ENCODE results near the gene MS4A5.
"Not testable (repeated sequence)": the region's sequence is repeated elsewhere in the genome, so short reads cannot be mapped to it uniquely, and the experiment has no call there.

Gene MS4A5

DNA sequence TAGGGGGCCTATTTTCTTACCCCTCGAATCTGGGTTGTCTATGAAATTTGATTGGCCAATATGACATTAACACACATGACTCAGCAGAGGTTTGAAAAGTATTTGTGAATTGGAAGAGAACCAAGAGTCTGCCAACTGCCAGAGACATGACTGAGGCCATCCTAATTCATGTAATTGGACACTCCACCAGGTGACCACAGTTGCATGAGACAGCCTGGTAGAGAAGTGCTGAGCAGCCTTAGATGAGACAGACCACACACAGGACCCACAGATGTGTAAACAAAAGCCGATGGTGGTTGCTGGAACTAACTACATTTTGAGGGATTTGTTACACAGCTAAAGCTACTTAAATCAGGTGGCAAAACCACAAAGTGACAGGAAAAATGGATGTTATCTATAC is 855 bp upstream of the MS4A5 start:
- no peak for DNase-seq (ENCODE audit: low spot score)
- Histone ChIP-seq H3K27me3 (ENCODE audit: insufficient read depth, poor library complexity, severe bottlenecking) (no peaks in the 10 kb centered on the region), H3K4me3 (ENCODE audit: severe bottlenecking) (no peak overlapping the region), H3K4me1 (ENCODE audit: insufficient read depth, poor library complexity, severe bottlenecking) (no peaks in the 10 kb centered on the region), H3K9me3 (ENCODE audit: severe bottlenecking) (no peaks in the 10 kb centered on the region), H3K27ac (ENCODE audit: poor library complexity, severe bottlenecking) (no peak overlapping the region), H3K36me3 (ENCODE audit: low read depth) (no peaks in the 10 kb centered on the region)
- ATAC-seq (ENCODE audit: low read depth), result peak; percentile 69; the same call in 2 of the 3 replicates
- TF ChIP-seq, protein P1, sequence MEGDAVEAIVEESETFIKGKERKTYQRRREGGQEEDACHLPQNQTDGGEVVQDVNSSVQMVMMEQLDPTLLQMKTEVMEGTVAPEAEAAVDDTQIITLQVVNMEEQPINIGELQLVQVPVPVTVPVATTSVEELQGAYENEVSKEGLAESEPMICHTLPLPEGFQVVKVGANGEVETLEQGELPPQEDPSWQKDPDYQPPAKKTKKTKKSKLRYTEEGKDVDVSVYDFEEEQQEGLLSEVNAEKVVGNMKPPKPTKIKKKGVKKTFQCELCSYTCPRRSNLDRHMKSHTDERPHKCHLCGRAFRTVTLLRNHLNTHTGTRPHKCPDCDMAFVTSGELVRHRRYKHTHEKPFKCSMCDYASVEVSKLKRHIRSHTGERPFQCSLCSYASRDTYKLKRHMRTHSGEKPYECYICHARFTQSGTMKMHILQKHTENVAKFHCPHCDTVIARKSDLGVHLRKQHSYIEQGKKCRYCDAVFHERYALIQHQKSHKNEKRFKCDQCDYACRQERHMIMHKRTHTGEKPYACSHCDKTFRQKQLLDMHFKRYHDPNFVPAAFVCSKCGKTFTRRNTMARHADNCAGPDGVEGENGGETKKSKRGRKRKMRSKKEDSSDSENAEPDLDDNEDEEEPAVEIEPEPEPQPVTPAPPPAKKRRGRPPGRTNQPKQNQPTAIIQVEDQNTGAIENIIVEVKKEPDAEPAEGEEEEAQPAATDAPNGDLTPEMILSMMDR (IDR thresholded peaks at IDR 0.05; ENCODE audit: poor library complexity, severe bottlenecking), result no peak

DNA sequence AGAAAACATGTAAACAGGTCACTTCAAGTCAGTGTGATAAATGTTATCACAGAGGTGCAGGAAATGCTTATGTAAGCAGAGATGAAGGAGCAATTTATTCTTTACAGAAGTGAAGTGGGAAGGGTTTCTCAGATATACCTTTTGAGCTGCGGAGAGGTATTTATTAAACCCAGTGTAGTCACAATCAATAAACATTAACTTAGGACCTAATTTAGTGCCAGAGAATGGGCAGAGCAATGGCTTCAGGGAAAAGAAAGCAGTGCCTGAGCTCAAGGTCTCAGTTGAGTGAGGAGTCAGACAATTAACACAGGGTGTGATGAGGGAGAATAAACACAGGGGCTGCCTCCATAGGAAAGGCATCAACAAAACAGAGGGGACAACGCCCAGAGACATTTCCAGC is 1.9 kb downstream of the MS4A5 start:
- Histone ChIP-seq H3K27me3 (ENCODE audit: insufficient read depth, poor library complexity, severe bottlenecking) (peaks cover 4% of the 10 kb centered on the region), H3K27ac (ENCODE audit: poor library complexity, severe bottlenecking) (no peak overlapping the region), H3K4me3 (ENCODE audit: severe bottlenecking) (no peak overlapping the region), H3K4me1 (ENCODE audit: insufficient read depth, poor library complexity, severe bottlenecking) (no peaks in the 10 kb centered on the region), H3K9me3 (ENCODE audit: severe bottlenecking) (no peaks in the 10 kb centered on the region), H3K36me3 (ENCODE audit: low read depth) (no peaks in the 10 kb centered on the region)
- TF ChIP-seq, protein P1 (IDR thresholded peaks at IDR 0.05; ENCODE audit: poor library complexity, severe bottlenecking), result no peak
- ATAC-seq (ENCODE audit: low read depth) (no peak), DNase-seq (ENCODE audit: low spot score) (no peak)

DNA sequence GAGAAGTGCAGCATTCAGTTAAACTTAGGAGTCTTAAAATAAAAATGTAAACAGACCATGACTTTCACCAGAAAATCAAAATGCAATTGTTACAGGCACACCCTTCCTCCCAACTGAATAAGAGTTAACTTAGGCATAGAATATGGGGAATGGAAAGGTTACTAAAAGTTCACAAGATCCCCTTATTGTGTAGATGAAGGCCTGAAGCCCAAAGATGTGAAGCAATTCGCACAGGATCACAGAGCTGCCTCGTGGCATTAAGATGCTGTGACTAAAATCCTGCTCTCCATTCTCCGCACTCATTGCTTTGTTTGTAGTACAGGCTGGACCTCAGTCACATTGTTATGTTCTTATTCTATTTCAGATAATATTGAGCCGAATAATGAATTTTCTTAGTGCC is 4.0 kb downstream of the MS4A5 start:
- no peaks in the 10 kb centered on the region for H3K4me1 ChIP-seq (ENCODE audit: insufficient read depth, poor library complexity, severe bottlenecking)
- TF ChIP-seq, protein P1 (IDR thresholded peaks at IDR 0.05; ENCODE audit: poor library complexity, severe bottlenecking), result no peak
- no peak overlapping the region for H3K4me3 ChIP-seq (ENCODE audit: severe bottlenecking)
- DNase-seq (ENCODE audit: low spot score) (no peak), ATAC-seq (ENCODE audit: low read depth) (no peak)
- peaks cover 4% of the 10 kb centered on the region for H3K27me3 ChIP-seq (ENCODE audit: insufficient read depth, poor library complexity, severe bottlenecking)
- H3K27ac ChIP-seq (ENCODE audit: poor library complexity, severe bottlenecking), result no peak overlapping the region
- no peaks in the 10 kb centered on the region for H3K36me3 ChIP-seq (ENCODE audit: low read depth)
- no peaks in the 10 kb centered on the region for H3K9me3 ChIP-seq (ENCODE audit: severe bottlenecking)

DNA sequence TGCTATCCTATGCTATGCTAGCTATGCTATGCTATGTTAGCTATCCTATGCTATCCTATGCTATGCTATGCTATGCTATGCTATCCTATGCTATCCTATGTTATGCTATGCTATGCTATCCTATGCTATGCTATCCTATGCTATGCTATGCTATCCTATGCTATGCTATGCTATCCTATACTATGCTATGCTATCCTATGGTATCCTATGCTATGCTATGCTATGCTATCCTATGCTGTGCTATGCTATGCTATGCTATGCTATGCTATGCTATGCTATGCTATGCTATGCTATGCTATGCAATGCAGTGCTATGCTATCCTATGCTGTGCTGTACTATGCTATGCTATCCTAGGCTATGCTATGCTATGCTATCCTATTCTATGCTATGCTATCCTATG is 17.7 kb downstream of the MS4A5 start:
- Histone ChIP-seq H3K4me3 (ENCODE audit: severe bottlenecking) (no peak overlapping the region), H3K4me1 (ENCODE audit: insufficient read depth, poor library complexity, severe bottlenecking) (no peaks in the 10 kb centered on the region), H3K27ac (ENCODE audit: poor library complexity, severe bottlenecking) (no peak overlapping the region), H3K9me3 (ENCODE audit: severe bottlenecking) (no peaks in the 10 kb centered on the region), H3K27me3 (ENCODE audit: insufficient read depth, poor library complexity, severe bottlenecking) (peaks cover 2% of the 10 kb centered on the region), H3K36me3 (ENCODE audit: low read depth) (no peaks in the 10 kb centered on the region)
- TF ChIP-seq, protein P1 (IDR thresholded peaks at IDR 0.05; ENCODE audit: poor library complexity, severe bottlenecking), result no peak
- ATAC-seq (ENCODE audit: low read depth), result no peak
- no peak for DNase-seq (ENCODE audit: low spot score)

DNA sequence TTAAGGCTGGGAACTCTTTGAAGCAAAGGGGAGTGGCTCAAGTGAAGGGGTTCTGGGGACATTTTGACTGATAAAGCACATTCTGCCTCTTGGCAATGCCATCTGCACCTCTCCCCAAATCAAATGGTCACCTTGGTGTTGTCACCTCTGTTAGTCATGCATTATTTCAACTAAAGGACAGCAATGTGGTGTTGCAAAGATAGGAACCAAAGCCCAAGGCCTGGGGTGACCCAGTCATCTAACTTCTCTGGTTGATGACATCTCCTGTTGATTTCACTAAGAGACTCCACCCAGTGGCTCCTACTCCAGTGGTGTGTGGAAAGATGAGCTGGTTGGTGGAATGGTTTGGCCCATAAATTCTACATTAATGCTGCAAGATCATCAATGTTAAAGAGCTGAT is 18.5 kb downstream of the MS4A5 start:
- Histone ChIP-seq H3K4me3 (ENCODE audit: severe bottlenecking) (no peak overlapping the region), H3K27me3 (ENCODE audit: insufficient read depth, poor library complexity, severe bottlenecking) (peaks cover 2% of the 10 kb centered on the region), H3K36me3 (ENCODE audit: low read depth) (no peaks in the 10 kb centered on the region), H3K9me3 (ENCODE audit: severe bottlenecking) (no peaks in the 10 kb centered on the region), H3K4me1 (ENCODE audit: insufficient read depth, poor library complexity, severe bottlenecking) (no peaks in the 10 kb centered on the region), H3K27ac (ENCODE audit: poor library complexity, severe bottlenecking) (no peak overlapping the region)
- TF ChIP-seq, protein P1 (IDR thresholded peaks at IDR 0.05; ENCODE audit: poor library complexity, severe bottlenecking), result no peak
- no peak for DNase-seq (ENCODE audit: low spot score)
- no peak for ATAC-seq (ENCODE audit: low read depth)

DNA sequence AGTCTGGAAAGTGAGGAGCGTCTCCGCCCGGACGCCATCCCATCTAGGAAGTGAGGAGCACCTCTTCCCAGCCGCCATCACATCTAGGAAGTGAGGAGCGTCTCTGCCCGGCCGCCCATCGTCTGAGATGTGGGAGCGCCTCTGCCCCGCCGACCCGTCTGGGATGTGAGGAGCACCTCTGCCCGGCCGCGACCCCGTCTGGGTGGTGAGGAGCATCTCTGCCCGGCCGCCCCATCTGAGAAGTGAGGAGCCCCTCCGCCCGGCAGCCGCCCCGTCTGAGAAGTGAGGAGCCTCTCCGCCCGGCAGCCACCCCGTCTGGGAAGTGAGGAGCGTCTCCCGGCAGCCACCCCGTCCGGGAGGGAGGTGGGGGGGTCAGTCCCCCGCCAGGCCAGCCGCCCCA is 21.8 kb downstream of the MS4A5 start:
- DNase-seq (ENCODE audit: low spot score); H3K36me3 ChIP-seq (ENCODE audit: low read depth); H3K4me1 ChIP-seq (ENCODE audit: insufficient read depth, poor library complexity, severe bottlenecking); H3K4me3 ChIP-seq (ENCODE audit: severe bottlenecking); H3K27ac ChIP-seq (ENCODE audit: poor library complexity, severe bottlenecking); ATAC-seq (ENCODE audit: low read depth); H3K27me3 ChIP-seq (ENCODE audit: insufficient read depth, poor library complexity, severe bottlenecking); H3K9me3 ChIP-seq (ENCODE audit: severe bottlenecking): not testable (repeated sequence)
